H1 (cell line): Measurements from ENCODE around the gene TAS2R3. TPM values are rescaled to one million over a fixed set of nuclear protein-coding genes. Genes with fewer than 3 reads are reported as not detected.

ENCODE experiments used
- CTCF ChIA-PET: fragments of 300-600 bp; sonication (Branson Sonifier 250); formaldehyde crosslinking; loops from one replicate; lab custom pipeline; 2021; ENCODE audit not compliant: partially characterized antibody; lab: Charles Lee
- POLR2A ChIA-PET: fragments of 300-600 bp; sonication (Branson Sonifier 250); formaldehyde crosslinking; loops from one replicate; lab custom pipeline; 2021; ENCODE audit warnings: inconsistent platforms; ENCODE audit not compliant: partially characterized antibody; lab: Charles Lee
- DNase-seq, 2 experiments: peaks; one replicate each; pipeline versions ENCODE4 v3.0.0 to v3.0.0-alpha.2; 2010 to 2022; ENCODE audit warnings: low spot score in 2 of 2, low read depth in 1 of 2, mixed read lengths in 1 of 2
- FAIRE-seq: peaks from 2 replicates; lab custom pipeline; 2011; peaks lifted over from hg19 to GRCh38; lab: Jason Lieb, UNC
- H2AFZ ChIP-seq: 2 replicates; pipeline ENCODE4 v1.8.1; 2012; ENCODE audit warnings: low read length, inconsistent platforms
- H2AK5ac ChIP-seq: 2 replicates; pipeline ENCODE4 v1.6.1; 2013; ENCODE audit warnings: low read depth, low read length
- H2BK120ac ChIP-seq: replicated peaks from 2 replicates; pipeline ENCODE3; 2013; ENCODE audit warnings: low read depth, low read length, inconsistent platforms
- H2BK12ac ChIP-seq: 2 replicates; pipeline ENCODE4 v1.6.1; 2013; ENCODE audit warnings: low read depth, low read length
- H2BK15ac ChIP-seq: 2 replicates; pipeline ENCODE4 v1.6.1; 2013; ENCODE audit warnings: low read length
- H2BK20ac ChIP-seq: 2 replicates; pipeline ENCODE4 v1.6.1; 2013; ENCODE audit warnings: low read length
- H2BK5ac ChIP-seq: 2 replicates; pipeline ENCODE4 v1.6.1; 2013; ENCODE audit warnings: low read depth, low read length
- H3K14ac ChIP-seq: 2 replicates; pipeline ENCODE4 v1.6.1; 2013; ENCODE audit warnings: inconsistent platforms; ENCODE audit not compliant: insufficient read length
- H3K18ac ChIP-seq: 2 replicates; pipeline ENCODE4 v1.6.1; 2013; ENCODE audit warnings: low read length; ENCODE audit errors: extremely low read depth
- H3K23ac ChIP-seq: 2 replicates; pipeline ENCODE4 v1.6.1; 2013; ENCODE audit warnings: inconsistent platforms; ENCODE audit not compliant: insufficient read length
- H3K23me2 ChIP-seq: 2 replicates; pipeline ENCODE4 v1.6.1; 2013; ENCODE audit warnings: low read depth, low read length
- H3K27ac ChIP-seq: 2 replicates; pipeline ENCODE4 v1.6.1; 2011; ENCODE audit warnings: low read depth, low read length, inconsistent platforms
- H3K27me3 ChIP-seq, 4 experiments: replicated peaks in 1 of 4; 1 replicate in 1 of 4; 2 replicates in 3 of 4; pipeline versions ENCODE4 v1.6.1 to v1.8.1; 2011 to 2013; ENCODE audit warnings: low read length in 3 of 4, mild to moderate bottlenecking in 3 of 4, inconsistent platforms in 2 of 4, mixed read lengths in 2 of 4, moderate library complexity in 1 of 4; ENCODE audit not compliant: control insufficient read depth in 3 of 4, insufficient read depth in 3 of 4; ENCODE audit errors: extremely low read depth in 1 of 4
- H3K36me3 ChIP-seq, 4 experiments: 2 replicates each; pipeline versions ENCODE4 v1.6.1 to v1.8.1; 2011 to 2013; ENCODE audit warnings: mild to moderate bottlenecking in 4 of 4, low read length in 3 of 4, moderate library complexity in 2 of 4, control low read depth in 1 of 4, inconsistent platforms in 1 of 4; ENCODE audit not compliant: insufficient read depth in 4 of 4, control insufficient read depth in 2 of 4
- H3K4ac ChIP-seq: replicated peaks from 2 replicates; pipeline ENCODE3; 2013; ENCODE audit warnings: low read length, low read depth, mixed read lengths, inconsistent platforms; ENCODE audit not compliant: insufficient read length
- H3K4me1 ChIP-seq, 4 experiments: replicated peaks in 1 of 4; 1 replicate in 1 of 4; 2 replicates in 3 of 4; pipeline versions ENCODE4 v1.6.1 to v1.8.1; 2011 to 2013; ENCODE audit warnings: low read length in 3 of 4, inconsistent platforms in 2 of 4, mixed read lengths in 1 of 4; ENCODE audit not compliant: insufficient read depth in 4 of 4, control insufficient read depth in 3 of 4
- H3K4me2 ChIP-seq, 2 experiments: 2 replicates each; pipeline versions ENCODE4 v1.6.1 to v1.8.1; 2011 to 2013; ENCODE audit warnings: low read depth in 2 of 2, low read length in 2 of 2, control low read depth in 1 of 2, inconsistent platforms in 1 of 2, mild to moderate bottlenecking in 1 of 2; ENCODE audit not compliant: insufficient read depth in 1 of 2
- H3K4me3 ChIP-seq, 4 experiments: fragments of 200-600, 300-600 bp in 1 of 4; sonication (generic), shearing (Covaris generic), sonication (Bioruptor Twin) in 1 of 4; 2 replicates each; pipeline versions ENCODE4 v1.5.1 to v1.8.1; 2011 to 2016; ENCODE audit warnings: low read length in 4 of 4, low read depth in 3 of 4, control low read depth in 2 of 4, inconsistent platforms in 2 of 4, mild to moderate bottlenecking in 2 of 4, mixed read lengths in 1 of 4, moderate library complexity in 1 of 4; ENCODE audit not compliant: insufficient read depth in 2 of 4; ENCODE audit errors: extremely low read depth in 1 of 4
- H3K56ac ChIP-seq: replicated peaks from 2 replicates; pipeline ENCODE3; 2013; ENCODE audit warnings: low read depth, mild to moderate bottlenecking, mixed read lengths, low read length, inconsistent platforms; ENCODE audit not compliant: insufficient read length
- H3K79me1 ChIP-seq: 2 replicates; pipeline ENCODE4 v1.6.1; 2013; ENCODE audit warnings: low read depth, low read length, control low read depth
- H3K79me2 ChIP-seq, 2 experiments: 2 replicates each; pipeline versions ENCODE4 v1.6.1 to v1.8.1; 2012 to 2013; ENCODE audit warnings: low read length in 2 of 2, mild to moderate bottlenecking in 2 of 2, inconsistent platforms in 1 of 2; ENCODE audit not compliant: insufficient read depth in 2 of 2, control insufficient read depth in 1 of 2
- H3K9ac ChIP-seq, 4 experiments: replicated peaks in 1 of 4; 1 replicate in 1 of 4; 2 replicates in 3 of 4; pipeline versions ENCODE4 v1.6.1 to v1.8.1; 2011 to 2013; ENCODE audit warnings: low read depth in 3 of 4, low read length in 3 of 4, control low read depth in 2 of 4, mild to moderate bottlenecking in 2 of 4, moderate library complexity in 2 of 4, inconsistent platforms in 1 of 4; ENCODE audit errors: extremely low read depth in 1 of 4
- H3K9me3 ChIP-seq, 2 experiments: 2 replicates each; pipeline versions ENCODE4 v1.6.1 to v1.8.1; 2012 to 2013; ENCODE audit warnings: mild to moderate bottlenecking in 2 of 2, moderate library complexity in 2 of 2, control low read depth in 1 of 2, inconsistent platforms in 1 of 2, low read depth in 1 of 2, low read length in 1 of 2, mixed read lengths in 1 of 2; ENCODE audit not compliant: insufficient read depth in 2 of 2
- H4K20me1 ChIP-seq, 2 experiments: replicated peaks in 1 of 2; 2 replicates each; pipeline versions ENCODE3 to v1.8.1; 2011 to 2013; ENCODE audit warnings: inconsistent platforms in 2 of 2, low read length in 2 of 2, mild to moderate bottlenecking in 1 of 2; ENCODE audit not compliant: insufficient read depth in 2 of 2, control insufficient read depth in 1 of 2
- H4K5ac ChIP-seq: 2 replicates; pipeline ENCODE4 v1.6.1; 2013; ENCODE audit warnings: low read length, low read depth, mixed read lengths, inconsistent platforms; ENCODE audit not compliant: insufficient read length
- H4K8ac ChIP-seq: 2 replicates; pipeline ENCODE4 v1.8.0; 2013; ENCODE audit warnings: mild to moderate bottlenecking, moderate library complexity, low read length, inconsistent platforms; ENCODE audit not compliant: insufficient read depth; ENCODE audit errors: extremely low read depth
- H4K91ac ChIP-seq: replicated peaks from 2 replicates; pipeline ENCODE3; 2013; ENCODE audit warnings: low read length, mixed read lengths, inconsistent platforms; ENCODE audit not compliant: insufficient read length
- ASH2L ChIP-seq: fragments of 200-600, 300-600 bp; sonication (generic); IDR thresholded peaks from one replicate; pipeline ENCODE4 v1.7.1; 2017; ENCODE audit warnings: low read length
- BACH1 ChIP-seq: IDR thresholded peaks from 2 replicates; pipeline ENCODE4 v1.6.1; 2012; ENCODE audit warnings: low read length, improper control_type of control experiment
- CHD1 ChIP-seq: IDR thresholded peaks from 2 replicates; pipeline ENCODE4 v1.6.1; 2012; ENCODE audit warnings: low read depth, low read length, improper control_type of control experiment
- CHD2 ChIP-seq: IDR thresholded peaks from 2 replicates; pipeline ENCODE4 v1.6.1; 2012; ENCODE audit warnings: low read length, improper control_type of control experiment
- CREB1 ChIP-seq: IDR thresholded peaks from 2 replicates; pipeline ENCODE4 v1.6.1; 2012; ENCODE audit warnings: inconsistent platforms
- EZH2 ChIP-seq: fragments of 200-600 bp; sonication (generic); IDR thresholded peaks from 2 replicates; pipeline ENCODE4 v1.7.1; 2012; ENCODE audit warnings: low read depth, mild to moderate bottlenecking, moderate library complexity, low read length, inconsistent platforms; ENCODE audit not compliant: severe bottlenecking
- JUND ChIP-seq: IDR thresholded peaks from 2 replicates; pipeline ENCODE4 v1.6.1; 2011; ENCODE audit warnings: mild to moderate bottlenecking, improper control_type of control experiment, low read length
- NANOG ChIP-seq: IDR thresholded peaks from 2 replicates; pipeline ENCODE4 v1.6.1; 2011; ENCODE audit warnings: low read length, low read depth, mild to moderate bottlenecking, inconsistent platforms; ENCODE audit not compliant: insufficient read depth, poor library complexity, severe bottlenecking
- POLR2A ChIP-seq, 2 experiments: IDR thresholded peaks; 1 replicate in 1 of 2; 2 replicates in 1 of 2; pipeline ENCODE4 v1.6.1; 2011; ENCODE audit warnings: low read depth in 2 of 2, low read length in 2 of 2, mild to moderate bottlenecking in 2 of 2; ENCODE audit errors: control extremely low read depth in 1 of 2
- POU5F1 ChIP-seq: IDR thresholded peaks from 2 replicates; pipeline ENCODE4 v1.6.1; 2011; ENCODE audit warnings: low read depth, mild to moderate bottlenecking, low read length, moderate library complexity
- RAD21 ChIP-seq, 2 experiments: IDR thresholded peaks in 1 of 2; conservative IDR thresholded peaks in 1 of 2; 2 replicates each; pipeline ENCODE4 v1.6.1; 2011; ENCODE audit warnings: low read depth in 2 of 2, low read length in 2 of 2, improper control_type of control experiment in 1 of 2, inconsistent platforms in 1 of 2, mild to moderate bottlenecking in 1 of 2, moderate library complexity in 1 of 2
- SIN3A ChIP-seq, 2 experiments: IDR thresholded peaks in 1 of 2; conservative IDR thresholded peaks in 1 of 2; 2 replicates each; pipeline ENCODE4 v1.6.1; 2011 to 2012; ENCODE audit warnings: low read length in 2 of 2, improper control_type of control experiment in 1 of 2, low read depth in 1 of 2, mild to moderate bottlenecking in 1 of 2
- SP2 ChIP-seq: IDR thresholded peaks from 2 replicates; pipeline ENCODE4 v1.6.1; 2012; ENCODE audit warnings: mild to moderate bottlenecking, low read length, inconsistent platforms
- TAF7 ChIP-seq: optimal IDR thresholded peaks from 2 replicates; pipeline ENCODE3; 2011; ENCODE audit warnings: low read depth, mild to moderate bottlenecking, inconsistent platforms, low read length, moderate library complexity, borderline replicate concordance
- TEAD4 ChIP-seq: IDR thresholded peaks from 2 replicates; pipeline ENCODE4 v1.6.1; 2012; ENCODE audit warnings: low read depth, low read length, inconsistent platforms, mixed read lengths
- WGBS, 2 experiments: shearing (Covaris generic) in 1 of 2; methylation state at CpG; one replicate each; pipeline versions ENCODE4 v1.1.6 to v1.1.7; 2013 to 2015; ENCODE audit warnings: low lambda C conversion rate in 2 of 2, mixed read lengths in 2 of 2, inconsistent platforms in 1 of 2, low coverage in 1 of 2, missing lambda C conversion rate in 1 of 2; ENCODE audit not compliant: insufficient replicate concordance in 2 of 2, insufficient coverage in 1 of 2, insufficient read length in 1 of 2; ENCODE audit errors: extremely low coverage in 1 of 2, missing lambda C conversion rate in 1 of 2; 5-methylcytosine and 5-hydroxymethylcytosine counted together
- polyA plus RNA-seq, 7 experiments: library from polyadenylated mRNA; depleted of rRNA in 3 of 7; stranded (reverse) in 5 of 7; unstranded in 2 of 7; fragments of >200 nt in 5 of 7; fragments of 200-250 nt in 2 of 7; gene quantifications; 1 replicate in 5 of 7; 2 replicates in 1 of 7; 4 replicates in 1 of 7; pipeline versions ENCODE4 v1.2.1 to v1.2.3, GENCODE V29; 2011 to 2013; ENCODE audit warnings: missing spikeins in 2 of 7, mixed read lengths in 2 of 7
- total RNA-seq: library from RNA; stranded (reverse); fragmentation: NEBNext Ultra II Directional; extraction: Animal tissue kit (Norgen Biotek cat#: 25700); gene quantifications from 2 replicates; pipeline ENCODE4 v1.2.1, GENCODE V29; 2021

The TAS2R3 gene
- total and polyA plus RNA-seq, 2 of the 8 experiments (the other 6 are each of a cell fraction or from before 2014, with no cell fraction given), result 0.48 to 0.99 TPM

- Histone ChIP-seq H4K8ac (no peak overlapping the region), H4K91ac (no peak overlapping the region), H3K23ac (no peak overlapping the region), H3K79me2 (no peaks in the 10 kb centered on the region), H3K4me3 (no peak overlapping the region), H3K27me3 (no peaks in the 10 kb centered on the region), H2BK12ac (no peak overlapping the region), H3K23me2 (no peaks in the 10 kb centered on the region), H3K4me2 (no peak overlapping the region), H2AK5ac (no peak overlapping the region), H2BK120ac (no peak overlapping the region), H2BK20ac (no peak overlapping the region), H3K56ac (no peak overlapping the region), H4K5ac (no peak overlapping the region), H4K20me1 (peaks cover 2% of the 10 kb centered on the region in 2 experiments), H3K4me1 (no peaks in the 10 kb centered on the region), H3K9me3 (no peaks in the 10 kb centered on the region), H3K14ac (no peak overlapping the region), H3K9ac (no peak overlapping the region), H3K27ac (no peak overlapping the region), H3K36me3 (peaks cover 0 to 20% (median 6%) of the 10 kb centered on the region in 4 experiments; a peak in 3 of 8 replicates), H2BK15ac (no peak overlapping the region), H3K4ac (no peak overlapping the region), H2AFZ (no peak overlapping the region), H3K18ac (no peak overlapping the region), H2BK5ac (no peak overlapping the region), H3K79me1 (no peaks in the 10 kb centered on the region)
- 97% methylated on average over 2 of the region's 2 CpGs; no CpG with 5 or more reads in 1 of the 2 experiments for WGBS, 2 experiments
- DNase-seq (no peak), FAIRE-seq (no peak)
- ChIA-PET POLR2A (no interaction called here), CTCF (interaction anchor here (0.7 to 1.4 kb wide), 5 partner anchors 12 to 282 kb away, joined by 3 to 5 read pairs (median 4); partner anchors contain the start of gene SSBP1)
- TF ChIP-seq TAF7 (no peak), NANOG (no peak), EZH2 (no peak), CHD2 (no peak), POLR2A (IDR thresholded peaks at IDR 0.05; ENCODE audit: control extremely low read depth in 1 of 2, low read depth in 2 of 2, low read length in 2 of 2) (no peak), RAD21 (IDR thresholded peaks at IDR 0.05 in 1 of 2, conservative IDR thresholded peaks at IDR 0.05 in 1 of 2; ENCODE audit: low read depth in 2 of 2, low read length in 2 of 2) (no peak), SIN3A (conservative IDR thresholded peaks at IDR 0.05 in 1 of 2, IDR thresholded peaks at IDR 0.05 in 1 of 2; ENCODE audit: low read depth in 1 of 2, low read length in 2 of 2) (no peak), TEAD4 (no peak), BACH1 (no peak), CREB1 (no peak), SP2 (no peak), ASH2L (no peak), POU5F1 (no peak), CHD1 (no peak), JUND (no peak)
These were observed 24.4 kb downstream of the TAS2R3 start for GRCh38 chr7:141788296-141788695.
